ENCODE data around the gene MAP3K5.

- TF ChIP-seq CTCF (conservative IDR thresholded peaks at IDR 0.05 in 1 of 2, IDR thresholded peaks at IDR 0.05 in 1 of 2; ENCODE audit: low read depth in 1 of 2, low read length in 2 of 2) (no peak), EZH2 (IDR thresholded peaks at IDR 0.05; ENCODE audit: low read length, missing control alignments) (no peak)
These were observed 133.6 kb downstream of the MAP3K5 start for GRCh38 chr6:136658711-136659110.
